SH-SY5Y (cell line): Measurements from ENCODE around the gene FXR1.

Experiments used
- GATA2 ChIP-seq: IDR thresholded peaks from 2 replicates; pipeline ENCODE4 v1.6.1; 2011; ENCODE audit warnings: mild to moderate bottlenecking, low read depth, low read length
- GATA3 ChIP-seq: IDR thresholded peaks from 2 replicates; pipeline ENCODE4 v1.6.1; 2011; ENCODE audit warnings: low read depth, mild to moderate bottlenecking, low read length, moderate library complexity

DNA sequence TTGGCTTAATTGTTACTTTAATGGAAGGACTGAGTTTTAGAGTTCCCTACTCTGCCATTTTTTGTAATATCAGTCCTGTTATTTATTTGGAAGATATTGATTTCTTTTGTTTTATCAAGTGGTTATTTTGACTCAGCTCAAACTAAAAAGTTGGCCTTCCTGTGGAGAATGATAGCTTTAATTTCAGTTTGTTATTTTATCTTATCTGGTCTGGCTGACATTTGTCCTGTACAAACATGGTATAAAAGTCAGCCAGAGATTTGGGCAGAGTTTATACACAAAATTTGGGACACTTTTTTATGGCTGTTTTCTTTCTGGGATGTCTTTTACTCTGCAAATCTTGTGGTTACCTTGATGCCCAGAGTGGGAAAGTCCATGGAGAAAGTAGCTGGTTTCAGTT is 118.5 kb downstream of the FXR1 start:
- TF ChIP-seq GATA2, result no peak
- TF ChIP-seq GATA3, result no peak
